Measurements from ENCODE around the gene INSIG2. TPM values are rescaled to one million over a fixed set of nuclear protein-coding genes. Genes with fewer than 3 reads are reported as not detected.
"Not testable (repeated sequence)": the region's sequence is repeated elsewhere in the genome, so short reads cannot be mapped to it uniquely, and the experiment has no call there.

Gene INSIG2
- total RNA-seq, 3 donors from 2014 or later (not counting 1 experiment from before 2014, with no cell fraction given) = 9.5 to 20.5 (median 13.9) TPM

- no peak for TF ChIP-seq CTCF (IDR thresholded peaks at IDR 0.05)
- no peaks in the 10 kb centered on the region for H3K9me3 ChIP-seq (ENCODE audit: control insufficient read depth, insufficient read depth, low read length)
- no peaks in the 10 kb centered on the region for H3K27me3 Mint-ChIP-seq (ENCODE audit: low read depth in 2 of 2)
- H3K27ac Mint-ChIP-seq = no peak overlapping the region
- DNase-seq (no peak), ATAC-seq (no peak)
- H3K4me3 Mint-ChIP-seq = no peak overlapping the region
- no peaks in the 10 kb centered on the region for H3K27me3 ChIP-seq (ENCODE audit: control insufficient read depth, insufficient read depth, low read length)
- H3K4me3 ChIP-seq (ENCODE audit: low read length) = no peak overlapping the region
- H3K9me3 Mint-ChIP-seq = no peaks in the 10 kb centered on the region
- intact Hi-C loops (cut with micrococcal nuclease) = no loop called here
- peaks cover 10 to 36% of the 10 kb centered on the region in 2 donors for H3K4me1 Mint-ChIP-seq
- H3K27ac ChIP-seq (ENCODE audit: low read length) = no peak overlapping the region
- no peaks in the 10 kb centered on the region for H3K36me3 Mint-ChIP-seq
- peaks cover 7% of the 10 kb centered on the region for H3K4me1 ChIP-seq (ENCODE audit: control insufficient read depth, insufficient read depth, low read length)
- H3K36me3 ChIP-seq (ENCODE audit: control insufficient read depth, insufficient read depth, low read length) = no peaks in the 10 kb centered on the region
- 96% methylated on average over 2 of the region's 2 CpGs for WGBS (ENCODE audit: insufficient coverage)
These were observed 2.8 kb downstream of the INSIG2 start for GRCh38 chr2:118091140-118091478.

GRCh38 chr2:118091631-118092030 lies 3.4 kb downstream of the INSIG2 start:
- no peak overlapping the region for H3K27ac ChIP-seq (ENCODE audit: low read length)
- no peaks in the 10 kb centered on the region for H3K9me3 ChIP-seq (ENCODE audit: control insufficient read depth, insufficient read depth, low read length)
- H3K4me3 ChIP-seq (ENCODE audit: low read length) = no peak overlapping the region
- Mint-ChIP-seq H3K27me3 (ENCODE audit: low read depth in 2 of 2) (no peaks in the 10 kb centered on the region), H3K36me3 (no peaks in the 10 kb centered on the region), H3K4me1 (peaks cover 10 to 36% of the 10 kb centered on the region in 2 donors), H3K9me3 (no peaks in the 10 kb centered on the region), H3K4me3 (no peak overlapping the region), H3K27ac (no peak overlapping the region)
- 89% methylated on average over 1 of the region's 1 CpG for WGBS (ENCODE audit: insufficient coverage)
- no peak for TF ChIP-seq CTCF (IDR thresholded peaks at IDR 0.05)
- intact Hi-C loops (cut with micrococcal nuclease) = no loop called here
- H3K36me3 ChIP-seq (ENCODE audit: control insufficient read depth, insufficient read depth, low read length) = peaks cover 1% of the 10 kb centered on the region
- H3K4me1 ChIP-seq (ENCODE audit: control insufficient read depth, insufficient read depth, low read length) = peaks cover 7% of the 10 kb centered on the region
- DNase-seq = no peak
- no peaks in the 10 kb centered on the region for H3K27me3 ChIP-seq (ENCODE audit: control insufficient read depth, insufficient read depth, low read length)
- ATAC-seq = no peak

GRCh38 chr2:118094102-118094501 lies 5.8 kb downstream of the INSIG2 start:
- H3K4me3 Mint-ChIP-seq; H3K4me1 ChIP-seq (ENCODE audit: control insufficient read depth, insufficient read depth, low read length); intact Hi-C loops (cut with micrococcal nuclease); H3K27ac Mint-ChIP-seq; ATAC-seq; H3K27ac ChIP-seq (ENCODE audit: low read length); DNase-seq; H3K36me3 ChIP-seq (ENCODE audit: control insufficient read depth, insufficient read depth, low read length); H3K9me3 Mint-ChIP-seq; H3K27me3 Mint-ChIP-seq (ENCODE audit: low read depth in 2 of 2); H3K36me3 Mint-ChIP-seq; H3K9me3 ChIP-seq (ENCODE audit: control insufficient read depth, insufficient read depth, low read length); H3K27me3 ChIP-seq (ENCODE audit: control insufficient read depth, insufficient read depth, low read length); H3K4me3 ChIP-seq (ENCODE audit: low read length): not testable (repeated sequence)
- peaks cover 23 to 44% of the 10 kb centered on the region in 2 donors for H3K4me1 Mint-ChIP-seq

- no peak overlapping the region for H3K4me3 Mint-ChIP-seq
- peak in 1 of 2 donors; percentile 34 for DNase-seq
These were observed 6.2 kb downstream of the INSIG2 start for GRCh38 chr2:118094503-118094902.

More at GRCh38 chr2:118094503-118094902, 6.2 kb downstream of the INSIG2 start:
- peaks cover 5% of the 10 kb centered on the region for H3K36me3 ChIP-seq (ENCODE audit: control insufficient read depth, insufficient read depth, low read length)
- no peak overlapping the region for H3K27ac ChIP-seq (ENCODE audit: low read length)
- Mint-ChIP-seq H3K9me3 (no peaks in the 10 kb centered on the region), H3K36me3 (no peaks in the 10 kb centered on the region), H3K27me3 (ENCODE audit: low read depth in 2 of 2) (no peaks in the 10 kb centered on the region), H3K4me1 (peaks cover 25 to 44% of the 10 kb centered on the region in 2 donors), H3K27ac (no peak overlapping the region)
- H3K4me1 ChIP-seq (ENCODE audit: control insufficient read depth, insufficient read depth, low read length) = peaks cover 4% of the 10 kb centered on the region
- intact Hi-C loops (cut with micrococcal nuclease) = no loop called here
- H3K27me3 ChIP-seq (ENCODE audit: control insufficient read depth, insufficient read depth, low read length) = no peaks in the 10 kb centered on the region
- H3K4me3 ChIP-seq (ENCODE audit: low read length) = no peak overlapping the region
- 63% methylated on average over 2 of the region's 2 CpGs for WGBS (ENCODE audit: insufficient coverage)
- ATAC-seq = no peak
- H3K9me3 ChIP-seq (ENCODE audit: control insufficient read depth, insufficient read depth, low read length) = no peaks in the 10 kb centered on the region
- no peak for TF ChIP-seq CTCF (IDR thresholded peaks at IDR 0.05)
